HepG2 (cell line): Measurements from ENCODE around the gene C2orf15. TPM values are rescaled to one million over a fixed set of nuclear protein-coding genes. Genes with fewer than 3 reads are reported as not detected.

Source experiments
- E2F5 ChIP-seq: sonication (generic); formaldehyde crosslinking; conservative IDR thresholded peaks from 2 replicates; pipeline ENCODE4 v1.4.0; 2020; ENCODE audit warnings: missing genetic modification reagents
- ELF1 ChIP-seq: sonication (generic); formaldehyde crosslinking; IDR thresholded peaks from 2 replicates; pipeline ENCODE4 v1.4.0; 2020; ENCODE audit warnings: missing genetic modification reagents
- FOXA1 ChIP-seq, 2 experiments: fragments of 450-650 bp in 1 of 2; sonication (generic) in 1 of 2; formaldehyde crosslinking in 1 of 2; IDR thresholded peaks; 2 replicates each; pipeline versions ENCODE4 v1.4.0 to v1.6.1; 2016 to 2020; ENCODE audit warnings: missing genetic modification reagents in 1 of 2
- KDM1A ChIP-seq: IDR thresholded peaks from 2 replicates; pipeline ENCODE4 v1.6.1; 2016; ENCODE audit warnings: missing compliant biosample characterization
- MAFF ChIP-seq: IDR thresholded peaks from 2 replicates; pipeline ENCODE4 v1.6.1; 2011; ENCODE audit warnings: low read depth, low read length, improper control_type of control experiment
- RORA ChIP-seq: sonication (generic); formaldehyde crosslinking; IDR thresholded peaks from 2 replicates; pipeline ENCODE4 v1.5.0; 2020; ENCODE audit warnings: mild to moderate bottlenecking, missing genetic modification reagents, moderate library complexity
- SALL2 ChIP-seq: sonication (generic); formaldehyde crosslinking; IDR thresholded peaks from 2 replicates; pipeline ENCODE4 v1.8.1; 2023; ENCODE audit warnings: mild to moderate bottlenecking, missing genetic modification reagents, inconsistent platforms
- SIN3A ChIP-seq: IDR thresholded peaks from 2 replicates; pipeline ENCODE4 v1.6.1; 2011; ENCODE audit warnings: low read depth, mild to moderate bottlenecking, control low read depth, low read length, borderline replicate concordance
- SPEN ChIP-seq: sonication (generic); formaldehyde crosslinking; IDR thresholded peaks from 2 replicates; pipeline ENCODE4 v1.5.1; 2020; ENCODE audit warnings: low read depth, mild to moderate bottlenecking, missing genetic modification reagents
- TFDP1 ChIP-seq: IDR thresholded peaks from 2 replicates; pipeline ENCODE4 v1.6.1; 2016; ENCODE audit warnings: missing compliant biosample characterization, missing genetic modification reagents, borderline replicate concordance
- ZBTB14 ChIP-seq: sonication (generic); formaldehyde crosslinking; IDR thresholded peaks from 2 replicates; pipeline ENCODE4 v1.4.0; 2020; ENCODE audit warnings: missing genetic modification reagents
- ZBTB33 ChIP-seq: sonication (generic); formaldehyde crosslinking; IDR thresholded peaks from 2 replicates; pipeline ENCODE4 v1.4.0; 2020; ENCODE audit warnings: missing genetic modification reagents
- ZNF296 ChIP-seq: sonication (generic); formaldehyde crosslinking; conservative IDR thresholded peaks from 2 replicates; pipeline ENCODE4 v1.5.0; 2020; ENCODE audit warnings: mild to moderate bottlenecking, missing genetic modification reagents
- ZNF30 ChIP-seq: sonication (generic); formaldehyde crosslinking; IDR thresholded peaks from 2 replicates; pipeline ENCODE4 v1.5.0; 2020; ENCODE audit warnings: mild to moderate bottlenecking, missing genetic modification reagents
- ZNF343 ChIP-seq: sonication (generic); formaldehyde crosslinking; IDR thresholded peaks from 2 replicates; pipeline ENCODE4 v1.4.0; 2020; ENCODE audit warnings: mild to moderate bottlenecking, missing genetic modification reagents
- ZNF484 ChIP-seq: sonication (generic); formaldehyde crosslinking; IDR thresholded peaks from 2 replicates; pipeline ENCODE4 v1.5.1; 2020; ENCODE audit warnings: mild to moderate bottlenecking, low read depth, missing genetic modification reagents, borderline replicate concordance
- ZNF503 ChIP-seq: sonication (generic); formaldehyde crosslinking; IDR thresholded peaks from 2 replicates; pipeline ENCODE4 v1.4.0; 2020; ENCODE audit warnings: missing genetic modification reagents
- ZSCAN5A ChIP-seq: sonication (generic); formaldehyde crosslinking; IDR thresholded peaks from 2 replicates; pipeline ENCODE4 v1.8.0; 2022; ENCODE audit warnings: mild to moderate bottlenecking, missing genetic modification reagents, borderline replicate concordance
- polyA plus RNA-seq, 8 experiments: library from polyadenylated mRNA; depleted of rRNA in 3 of 8; stranded (reverse) in 7 of 8; unstranded in 1 of 8; fragments of >200 nt; fragmentation: Illumina TruSeq in 4 of 8; extraction: Trizol in 4 of 8; gene quantifications; 2 replicates each; pipeline versions ENCODE4 v1.2.1 to v1.2.3, GENCODE V29; 2011 to 2016; ENCODE audit warnings: low read depth in 4 of 8, missing spikeins in 1 of 8, mixed read lengths in 1 of 8; ENCODE audit not compliant: insufficient read depth in 1 of 8
- total RNA-seq, 5 experiments: library from RNA; depleted of rRNA; stranded (reverse); fragments of >200 nt; fragmentation: Illumina TruSeq; extraction: Trizol; gene quantifications; 2 replicates each; pipeline ENCODE4 v1.2.3, GENCODE V29; 2016; ENCODE audit warnings: low read depth in 1 of 5

C2orf15 gene
- total and polyA plus RNA-seq, 2 of the 13 experiments (the other 11 are each of a cell fraction or from before 2014, with no cell fraction given): 5.5 to 8.3 TPM

GRCh38 chr2:99154643-99155536, 13.4 kb downstream of the C2orf15 start, which contains the start of the genes LIPT1 and TSGA10 (continued):
- TF ChIP-seq ZSCAN5A (CRISPR knock-in tag): peak; percentile 99
- TF ChIP-seq SPEN (CRISPR knock-in tag): peak; percentile 99
- peak; percentile 94 for TF ChIP-seq ELF1
- no peak for TF ChIP-seq FOXA1 (IDR thresholded peaks at IDR 0.05)
- TF ChIP-seq FOXA1 (CRISPR knock-in tag; IDR thresholded peaks at IDR 0.05): peak; percentile 48
- peak; percentile 43; the same call in 1 of the 2 replicates for TF ChIP-seq ZBTB33
- TF ChIP-seq ZNF296: no peak; the same call in 1 of the 2 replicates
- TF ChIP-seq ZNF484 (CRISPR knock-in tag): 0 out of 2 replicates have a peak, but pooled peaks have one; percentile 11
- TF ChIP-seq MAFF: no peak
- TF ChIP-seq ZNF30 (CRISPR knock-in tag): no peak
- TF ChIP-seq KDM1A (CRISPR knock-in tag): peak; percentile 72; the same call in 1 of the 2 replicates
- TF ChIP-seq ZNF343 (CRISPR knock-in tag): peak; percentile 99
- no peak for TF ChIP-seq RORA (CRISPR knock-in tag)
- TF ChIP-seq TFDP1 (CRISPR knock-in tag): peak; percentile 93; the same call in 1 of the 2 replicates
- TF ChIP-seq E2F5 (CRISPR knock-in tag): peak; percentile 39; the same call in 1 of the 2 replicates
- TF ChIP-seq ZBTB14 (CRISPR knock-in tag): peak; percentile 65
- peak; percentile 98 for TF ChIP-seq SALL2 (CRISPR knock-in tag)
- peak; percentile 80; the same call in 1 of the 2 replicates for TF ChIP-seq ZNF503 (CRISPR knock-in tag)
- TF ChIP-seq SIN3A: peak; percentile 94; the same call in 1 of the 2 replicates
